ENCODE data around the gene KRT25. TPM values are rescaled to one million over a fixed set of nuclear protein-coding genes. Genes with fewer than 3 reads are reported as not detected.

KRT25 gene
- not detected for total RNA-seq

GRCh38 chr17:40755231-40755630 lies at the start of gene KRT25:
KRT25 (minus strand) TSS chr17:40755331; CDS start chr17:40755271, 60 bp downstream.

GRCh38 chr17:40799859-40800258 lies 44.7 kb upstream of the KRT25 start, which contains the start of gene KRT28:
KRT28 (minus strand) TSS chr17:40799959; CDS start chr17:40799893, 66 bp downstream.

GRCh38 chr17:40782450-40782849 lies 27.3 kb upstream of the KRT25 start, which contains the start of gene KRT27:
KRT27 (minus strand) TSS chr17:40782550; CDS start chr17:40782493, 57 bp downstream.

GRCh38 chr17:40772101-40772500 lies 17.0 kb upstream of the KRT25 start, which contains the start of gene KRT26:
KRT26 (minus strand) TSS chr17:40772201; CDS start chr17:40772113, 88 bp downstream.

GRCh38 chr17:40703652-40704051 lies 51.5 kb downstream of the KRT25 start, which contains the start of gene KRT24:
KRT24 (minus strand) TSS chr17:40703752; CDS start chr17:40703693, 59 bp downstream.

Other genes with a start within 250 kb of the KRT25 start
- gene CCR7, start 189.9 kb downstream of the KRT25 start, total RNA-seq = not detected
- 139 TPM for gene SMARCE1, start 107.5 kb downstream of the KRT25 start, total RNA-seq
- gene KRT222, start 90.2 kb downstream of the KRT25 start, total RNA-seq = 3.4 TPM
- gene KRT24, start 51.6 kb downstream of the KRT25 start, total RNA-seq = not detected
- not detected for gene KRT26, start 16.9 kb upstream of the KRT25 start, total RNA-seq
- not detected for gene KRT27, start 27.2 kb upstream of the KRT25 start, total RNA-seq
- gene KRT28, start 44.6 kb upstream of the KRT25 start, total RNA-seq = not detected
- gene KRT10, start 67.3 kb upstream of the KRT25 start, total RNA-seq = 2.8 TPM
- not detected for gene KRT12, start 111.9 kb upstream of the KRT25 start, total RNA-seq
- gene KRT20, start 129.9 kb upstream of the KRT25 start, total RNA-seq = not detected
- gene KRT23, start 182.3 kb upstream of the KRT25 start, total RNA-seq = not detected
- gene KRT39, start 211.6 kb upstream of the KRT25 start, total RNA-seq = not detected
- not detected for gene KRT40, start 229.0 kb upstream of the KRT25 start, total RNA-seq
- not detected for gene KRTAP3-3, start 238.8 kb upstream of the KRT25 start, total RNA-seq
- not detected for gene KRTAP3-2, start 244.6 kb upstream of the KRT25 start, total RNA-seq

All from parietal lobe (tissue), 1 donor.